ENCODE data around the gene CCDC50. TPM values are rescaled to one million over a fixed set of nuclear protein-coding genes. Genes with fewer than 3 reads are reported as not detected.

Gene CCDC50
- total and polyA plus RNA-seq, 2 of the 8 experiments (the other 6 are each of a cell fraction or from before 2014, with no cell fraction given), result 7.3 to 19.2 TPM

DNA sequence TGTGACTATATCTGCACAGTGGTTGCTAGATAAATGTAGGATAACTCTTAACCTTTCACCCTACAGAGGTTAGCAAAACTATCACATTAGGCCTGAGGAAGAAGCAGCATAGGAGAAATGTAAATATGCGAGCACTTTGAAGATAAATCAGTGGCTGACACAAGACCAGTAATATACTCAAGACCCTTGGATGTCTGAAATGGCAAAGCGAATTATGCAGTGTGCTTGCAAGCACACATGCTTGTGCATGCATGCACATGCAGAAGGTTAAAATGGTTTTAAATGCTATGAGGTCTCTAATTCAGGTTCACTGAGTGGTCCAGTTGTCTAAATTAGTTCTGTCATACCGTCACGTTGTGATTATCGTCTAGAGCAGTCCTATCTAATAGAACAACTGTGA, 14.7 kb downstream of the CCDC50 start:
- Histone ChIP-seq H3K9me3 (ENCODE audit: insufficient read depth in 2 of 2, low read depth in 1 of 2, low read length in 1 of 2) (no peaks in the 10 kb centered on the region), H4K20me1 (replicated peaks in 1 of 2; ENCODE audit: control insufficient read depth in 1 of 2, insufficient read depth in 2 of 2, low read length in 2 of 2) (peaks cover 0 to 1% of the 10 kb centered on the region in 2 experiments), H4K91ac (replicated peaks; ENCODE audit: insufficient read length, low read length) (no peak overlapping the region), H3K4me3 (ENCODE audit: extremely low read depth in 1 of 4, insufficient read depth in 2 of 4, low read depth in 3 of 4, low read length in 4 of 4) (no peak overlapping the region), H2BK15ac (ENCODE audit: low read length) (no peak overlapping the region), H3K27me3 (replicated peaks in 1 of 4; ENCODE audit: control insufficient read depth in 3 of 4, extremely low read depth in 1 of 4, insufficient read depth in 3 of 4, low read length in 3 of 4) (no peaks in the 10 kb centered on the region), H3K14ac (ENCODE audit: insufficient read length) (no peak overlapping the region), H3K56ac (replicated peaks; ENCODE audit: insufficient read length, low read depth, low read length) (no peak overlapping the region), H3K18ac (ENCODE audit: extremely low read depth, low read length) (no peak overlapping the region), H3K9ac (replicated peaks in 1 of 4; ENCODE audit: extremely low read depth in 1 of 4, low read depth in 3 of 4, low read length in 3 of 4) (no peak overlapping the region), H4K5ac (ENCODE audit: insufficient read length, low read depth, low read length) (no peak overlapping the region), H2BK12ac (ENCODE audit: low read depth, low read length) (no peak overlapping the region), H2AFZ (ENCODE audit: low read length) (no peak overlapping the region), H3K79me2 (ENCODE audit: control insufficient read depth in 1 of 2, insufficient read depth in 2 of 2, low read length in 2 of 2) (peaks cover 0 to 29% of the 10 kb centered on the region in 2 experiments; a peak in 3 of 4 replicates), H3K4ac (replicated peaks; ENCODE audit: insufficient read length, low read depth, low read length) (no peak overlapping the region), H4K8ac (ENCODE audit: extremely low read depth, insufficient read depth, low read length) (no peak overlapping the region), H3K23ac (ENCODE audit: insufficient read length) (no peak overlapping the region), H3K4me2 (ENCODE audit: insufficient read depth in 1 of 2, low read depth in 2 of 2, low read length in 2 of 2) (no peak overlapping the region), H2BK120ac (replicated peaks; ENCODE audit: low read depth, low read length) (no peak overlapping the region), H2BK5ac (ENCODE audit: low read depth, low read length) (no peak overlapping the region), H3K23me2 (ENCODE audit: low read depth, low read length) (no peaks in the 10 kb centered on the region), H3K36me3 (ENCODE audit: control insufficient read depth in 2 of 4, insufficient read depth in 4 of 4, low read length in 3 of 4) (no peaks in the 10 kb centered on the region), H3K27ac (ENCODE audit: low read depth, low read length) (no peak overlapping the region), H2AK5ac (ENCODE audit: low read depth, low read length) (no peak overlapping the region), H3K79me1 (ENCODE audit: low read depth, low read length) (no peaks in the 10 kb centered on the region), H3K4me1 (replicated peaks in 1 of 4; ENCODE audit: control insufficient read depth in 3 of 4, insufficient read depth in 4 of 4, low read length in 3 of 4) (no peaks in the 10 kb centered on the region), H2BK20ac (ENCODE audit: low read length) (no peak overlapping the region)
- WGBS, 2 experiments (ENCODE audit: extremely low coverage in 1 of 2, insufficient coverage in 1 of 2, insufficient read length in 1 of 2, insufficient replicate concordance in 2 of 2, low coverage in 1 of 2, low lambda C conversion rate in 2 of 2, missing lambda C conversion rate in 1 of 2), result 85% methylated on average over 5 of the region's 5 CpGs; no CpG with 5 or more reads in 1 of the 2 experiments
- ChIA-PET CTCF (ENCODE audit: partially characterized antibody) (no interaction called here), POLR2A (ENCODE audit: partially characterized antibody) (interaction anchor here (1.2 kb wide), 1 partner anchor 11 kb away, joined by 3 read pairs; no protein-coding TSS in a partner anchor)
- TF ChIP-seq NRF1 (IDR thresholded peaks at IDR 0.05; ENCODE audit: low read depth, low read length), result no peak
- TF ChIP-seq SIN3A (conservative IDR thresholded peaks at IDR 0.05 in 1 of 2, IDR thresholded peaks at IDR 0.05 in 1 of 2; ENCODE audit: low read depth in 1 of 2, low read length in 2 of 2), result no peak
- TF ChIP-seq ZNF274 (IDR thresholded peaks at IDR 0.05; ENCODE audit: borderline replicate concordance, extremely low read depth, low read length), result no peak
- TF ChIP-seq KDM4A (IDR thresholded peaks at IDR 0.05; ENCODE audit: low read depth, low read length, severe bottlenecking), result no peak
- no peak for TF ChIP-seq BCL11A (IDR thresholded peaks at IDR 0.05; ENCODE audit: low read depth in 2 of 2, low read length in 2 of 2)
- no peak for TF ChIP-seq YY1 (IDR thresholded peaks at IDR 0.05; ENCODE audit: low read depth, low read length)
- FAIRE-seq, result no peak
- DNase-seq (ENCODE audit: low read depth in 1 of 2, low spot score in 2 of 2), result no peak

Data from H1 (cell line).